GM23338 (cell line): ENCODE results near the gene UBTD1.

ENCODE experiments used
- CREB1 ChIP-seq: fragments of 250-450 bp; sonication (Bioruptor Pico); IDR thresholded peaks from 2 replicates; pipeline ENCODE4 v1.5.0; 2020; ENCODE audit warnings: low read depth, mild to moderate bottlenecking, moderate library complexity
- EZH2 ChIP-seq: fragments of 200-600 bp; sonication (generic); IDR thresholded peaks from one replicate; pipeline ENCODE4 v1.8.0; 2017; ENCODE audit warnings: antibody characterized with exemption, mild to moderate bottlenecking, low read depth; ENCODE audit not compliant: unreplicated experiment
- EZH2phosphoT487 ChIP-seq: fragments of 200-600 bp; sonication (generic); IDR thresholded peaks from one replicate; pipeline ENCODE4 v1.8.1; 2018; ENCODE audit warnings: antibody characterized with exemption; ENCODE audit not compliant: unreplicated experiment
- JUNB ChIP-seq: IDR thresholded peaks from one replicate; pipeline ENCODE4 v1.6.1; 2016; ENCODE audit warnings: antibody characterized with exemption; ENCODE audit not compliant: unreplicated experiment
- POLR2AphosphoS5 ChIP-seq: IDR thresholded peaks from 2 replicates; pipeline ENCODE4 v1.6.1; 2016; ENCODE audit warnings: antibody characterized with exemption, low read depth
- TF ChIP-seq, protein P1 (sequence below), 2 experiments: fragments of 200-600 bp in 1 of 2; sonication (generic) in 1 of 2; conservative IDR thresholded peaks; 2 replicates each; pipeline versions ENCODE4 v1.5.1 to v1.6.1; 2016 to 2017; ENCODE audit warnings: antibody characterized with exemption in 2 of 2, low read depth in 2 of 2, mild to moderate bottlenecking in 2 of 2, moderate library complexity in 1 of 2
- TF ChIP-seq, protein P2 (sequence below): fragments of 250-450 bp; sonication (Bioruptor Pico); IDR thresholded peaks from 2 replicates; pipeline ENCODE4 v1.5.0; 2020; ENCODE audit warnings: mild to moderate bottlenecking, moderate library complexity

DNA sequence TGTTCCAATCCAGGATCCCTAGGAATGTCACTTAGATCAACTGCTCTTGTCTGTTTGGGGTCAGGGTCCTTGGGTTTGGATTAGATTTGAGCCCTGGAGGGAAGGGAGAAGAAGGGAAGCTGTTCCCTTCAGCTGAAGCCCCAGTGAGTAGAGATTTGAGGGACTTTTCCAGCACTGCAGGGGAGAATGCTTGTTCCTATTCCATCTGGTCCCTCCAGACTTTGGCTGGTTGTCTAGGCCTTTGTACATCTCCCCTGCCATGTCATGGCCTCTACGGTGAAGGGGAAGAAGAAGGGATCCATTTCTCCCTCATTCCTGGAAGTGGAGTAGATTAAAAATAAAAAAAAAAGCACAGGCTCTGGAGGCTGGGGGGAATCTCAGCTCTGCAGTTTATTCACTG lies 101.9 kb downstream of the UBTD1 start:
- TF ChIP-seq, protein P1, sequence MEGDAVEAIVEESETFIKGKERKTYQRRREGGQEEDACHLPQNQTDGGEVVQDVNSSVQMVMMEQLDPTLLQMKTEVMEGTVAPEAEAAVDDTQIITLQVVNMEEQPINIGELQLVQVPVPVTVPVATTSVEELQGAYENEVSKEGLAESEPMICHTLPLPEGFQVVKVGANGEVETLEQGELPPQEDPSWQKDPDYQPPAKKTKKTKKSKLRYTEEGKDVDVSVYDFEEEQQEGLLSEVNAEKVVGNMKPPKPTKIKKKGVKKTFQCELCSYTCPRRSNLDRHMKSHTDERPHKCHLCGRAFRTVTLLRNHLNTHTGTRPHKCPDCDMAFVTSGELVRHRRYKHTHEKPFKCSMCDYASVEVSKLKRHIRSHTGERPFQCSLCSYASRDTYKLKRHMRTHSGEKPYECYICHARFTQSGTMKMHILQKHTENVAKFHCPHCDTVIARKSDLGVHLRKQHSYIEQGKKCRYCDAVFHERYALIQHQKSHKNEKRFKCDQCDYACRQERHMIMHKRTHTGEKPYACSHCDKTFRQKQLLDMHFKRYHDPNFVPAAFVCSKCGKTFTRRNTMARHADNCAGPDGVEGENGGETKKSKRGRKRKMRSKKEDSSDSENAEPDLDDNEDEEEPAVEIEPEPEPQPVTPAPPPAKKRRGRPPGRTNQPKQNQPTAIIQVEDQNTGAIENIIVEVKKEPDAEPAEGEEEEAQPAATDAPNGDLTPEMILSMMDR (conservative IDR thresholded peaks at IDR 0.05; ENCODE audit: low read depth in 2 of 2) = no peak
- TF ChIP-seq POLR2AphosphoS5 (no peak), JUNB (no peak), EZH2phosphoT487 (no peak), EZH2 (no peak), CREB1 (CRISPR knock-in tag) (no peak)
- TF ChIP-seq, protein P2, sequence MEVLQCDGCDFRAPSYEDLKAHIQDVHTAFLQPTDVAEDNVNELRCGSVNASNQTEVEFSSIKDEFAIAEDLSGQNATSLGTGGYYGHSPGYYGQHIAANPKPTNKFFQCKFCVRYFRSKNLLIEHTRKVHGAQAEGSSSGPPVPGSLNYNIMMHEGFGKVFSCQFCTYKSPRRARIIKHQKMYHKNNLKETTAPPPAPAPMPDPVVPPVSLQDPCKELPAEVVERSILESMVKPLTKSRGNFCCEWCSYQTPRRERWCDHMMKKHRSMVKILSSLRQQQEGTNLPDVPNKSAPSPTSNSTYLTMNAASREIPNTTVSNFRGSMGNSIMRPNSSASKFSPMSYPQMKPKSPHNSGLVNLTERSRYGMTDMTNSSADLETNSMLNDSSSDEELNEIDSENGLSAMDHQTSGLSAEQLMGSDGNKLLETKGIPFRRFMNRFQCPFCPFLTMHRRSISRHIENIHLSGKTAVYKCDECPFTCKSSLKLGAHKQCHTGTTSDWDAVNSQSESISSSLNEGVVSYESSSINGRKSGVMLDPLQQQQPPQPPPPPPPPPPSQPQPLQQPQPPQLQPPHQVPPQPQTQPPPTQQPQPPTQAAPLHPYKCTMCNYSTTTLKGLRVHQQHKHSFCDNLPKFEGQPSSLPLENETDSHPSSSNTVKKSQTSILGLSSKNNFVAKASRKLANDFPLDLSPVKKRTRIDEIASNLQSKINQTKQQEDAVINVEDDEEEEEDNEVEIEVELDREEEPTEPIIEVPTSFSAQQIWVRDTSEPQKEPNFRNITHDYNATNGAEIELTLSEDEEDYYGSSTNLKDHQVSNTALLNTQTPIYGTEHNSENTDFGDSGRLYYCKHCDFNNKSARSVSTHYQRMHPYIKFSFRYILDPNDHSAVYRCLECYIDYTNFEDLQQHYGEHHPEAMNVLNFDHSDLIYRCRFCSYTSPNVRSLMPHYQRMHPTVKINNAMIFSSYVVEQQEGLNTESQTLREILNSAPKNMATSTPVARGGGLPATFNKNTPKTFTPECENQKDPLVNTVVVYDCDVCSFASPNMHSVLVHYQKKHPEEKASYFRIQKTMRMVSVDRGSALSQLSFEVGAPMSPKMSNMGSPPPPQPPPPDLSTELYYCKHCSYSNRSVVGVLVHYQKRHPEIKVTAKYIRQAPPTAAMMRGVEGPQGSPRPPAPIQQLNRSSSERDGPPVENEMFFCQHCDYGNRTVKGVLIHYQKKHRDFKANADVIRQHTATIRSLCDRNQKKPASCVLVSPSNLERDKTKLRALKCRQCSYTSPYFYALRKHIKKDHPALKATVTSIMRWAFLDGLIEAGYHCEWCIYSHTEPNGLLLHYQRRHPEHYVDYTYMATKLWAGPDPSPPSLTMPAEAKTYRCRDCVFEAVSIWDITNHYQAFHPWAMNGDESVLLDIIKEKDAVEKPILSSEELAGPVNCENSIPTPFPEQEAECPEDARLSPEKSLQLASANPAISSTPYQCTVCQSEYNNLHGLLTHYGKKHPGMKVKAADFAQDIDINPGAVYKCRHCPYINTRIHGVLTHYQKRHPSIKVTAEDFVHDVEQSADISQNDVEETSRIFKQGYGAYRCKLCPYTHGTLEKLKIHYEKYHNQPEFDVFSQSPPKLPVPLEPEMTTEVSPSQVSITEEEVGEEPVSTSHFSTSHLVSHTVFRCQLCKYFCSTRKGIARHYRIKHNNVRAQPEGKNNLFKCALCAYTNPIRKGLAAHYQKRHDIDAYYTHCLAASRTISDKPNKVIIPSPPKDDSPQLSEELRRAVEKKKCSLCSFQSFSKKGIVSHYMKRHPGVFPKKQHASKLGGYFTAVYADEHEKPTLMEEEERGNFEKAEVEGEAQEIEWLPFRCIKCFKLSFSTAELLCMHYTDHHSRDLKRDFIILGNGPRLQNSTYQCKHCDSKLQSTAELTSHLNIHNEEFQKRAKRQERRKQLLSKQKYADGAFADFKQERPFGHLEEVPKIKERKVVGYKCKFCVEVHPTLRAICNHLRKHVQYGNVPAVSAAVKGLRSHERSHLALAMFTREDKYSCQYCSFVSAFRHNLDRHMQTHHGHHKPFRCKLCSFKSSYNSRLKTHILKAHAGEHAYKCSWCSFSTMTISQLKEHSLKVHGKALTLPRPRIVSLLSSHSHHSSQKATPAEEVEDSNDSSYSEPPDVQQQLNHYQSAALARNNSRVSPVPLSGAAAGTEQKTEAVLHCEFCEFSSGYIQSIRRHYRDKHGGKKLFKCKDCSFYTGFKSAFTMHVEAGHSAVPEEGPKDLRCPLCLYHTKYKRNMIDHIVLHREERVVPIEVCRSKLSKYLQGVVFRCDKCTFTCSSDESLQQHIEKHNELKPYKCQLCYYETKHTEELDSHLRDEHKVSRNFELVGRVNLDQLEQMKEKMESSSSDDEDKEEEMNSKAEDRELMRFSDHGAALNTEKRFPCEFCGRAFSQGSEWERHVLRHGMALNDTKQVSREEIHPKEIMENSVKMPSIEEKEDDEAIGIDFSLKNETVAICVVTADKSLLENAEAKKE (CRISPR knock-in tag) = no peak
